ENCODE measurements around the gene DDX23. TPM values are rescaled to one million over a fixed set of nuclear protein-coding genes. Genes with fewer than 3 reads are reported as not detected.

The DDX23 gene
- total RNA-seq, 2 donors from 2014 or later: 81.4 to 122 TPM

- Mint-ChIP-seq H3K4me1 (peaks cover 5% of the 10 kb centered on the region), H3K27me3 (peaks cover 27% of the 10 kb centered on the region), H3K9me3 (no peaks in the 10 kb centered on the region), H3K36me3 (ENCODE audit: low read depth) (no peaks in the 10 kb centered on the region), H3K27ac (no peak overlapping the region), H3K4me3 (no peak overlapping the region)
- no peak for ATAC-seq (replicated peaks)
These were observed 68.5 kb downstream of the DDX23 start for GRCh38 chr12:48783432-48783831.

- Mint-ChIP-seq H3K4me3 (no peak overlapping the region), H3K27ac (no peak overlapping the region), H3K9me3 (no peaks in the 10 kb centered on the region), H3K27me3 (peaks cover 20% of the 10 kb centered on the region), H3K4me1 (peaks cover 3% of the 10 kb centered on the region), H3K36me3 (ENCODE audit: low read depth) (no peaks in the 10 kb centered on the region)
- no peak for ATAC-seq (replicated peaks)
These were observed 69.2 kb downstream of the DDX23 start for GRCh38 chr12:48782457-48783395.

DNA sequence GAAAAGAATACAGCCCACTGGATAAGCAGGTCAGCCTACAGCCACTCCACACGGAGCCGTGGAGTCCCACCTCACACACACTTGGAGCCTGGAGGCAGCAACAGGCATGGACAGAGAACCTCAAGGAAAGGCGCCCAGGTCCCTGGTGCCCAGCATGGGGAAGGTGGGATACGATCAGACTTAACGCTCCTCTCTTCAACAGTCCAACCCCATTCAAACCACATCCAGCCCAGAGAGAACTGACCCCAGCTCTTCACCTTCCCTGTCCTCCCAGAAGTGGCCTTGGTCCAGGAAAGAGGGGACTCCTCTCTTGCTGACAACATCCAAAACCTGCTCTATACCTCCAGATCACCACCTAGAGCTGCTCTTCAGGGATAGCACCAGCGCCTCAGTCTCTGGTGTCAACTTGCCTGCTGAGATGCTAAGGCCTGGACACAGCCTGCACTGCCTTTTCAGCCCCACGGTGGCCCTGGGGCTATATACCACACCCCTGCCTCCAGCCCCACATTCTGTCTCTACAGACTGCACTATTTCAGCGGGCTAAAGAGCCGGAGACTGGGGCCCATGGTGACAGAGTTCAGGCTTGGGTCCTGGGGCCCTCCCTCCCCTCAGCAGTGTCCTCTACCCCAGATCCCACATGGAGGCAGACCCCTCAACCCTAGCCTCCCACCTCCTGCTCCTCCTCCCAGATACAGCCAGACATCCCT, 70.1 kb downstream of the DDX23 start:
- no peak overlapping the region for H3K4me3 Mint-ChIP-seq
- peaks cover 13% of the 10 kb centered on the region for H3K27me3 Mint-ChIP-seq
- no peaks in the 10 kb centered on the region for H3K9me3 Mint-ChIP-seq
- no peak overlapping the region for H3K27ac Mint-ChIP-seq
- no peak for ATAC-seq (replicated peaks)
- no peaks in the 10 kb centered on the region for H3K4me1 Mint-ChIP-seq
- no peaks in the 10 kb centered on the region for H3K36me3 Mint-ChIP-seq (ENCODE audit: low read depth)

GRCh38 chr12:48780381-48781025, 71.5 kb downstream of the DDX23 start:
- peaks cover 6% of the 10 kb centered on the region for H3K27me3 Mint-ChIP-seq
- no peak overlapping the region for H3K27ac Mint-ChIP-seq
- H3K36me3 Mint-ChIP-seq (ENCODE audit: low read depth): no peaks in the 10 kb centered on the region
- no peaks in the 10 kb centered on the region for H3K9me3 Mint-ChIP-seq
- no peak for ATAC-seq (replicated peaks)
- H3K4me3 Mint-ChIP-seq: no peak overlapping the region
- H3K4me1 Mint-ChIP-seq: no peaks in the 10 kb centered on the region

GRCh38 chr12:48779869-48780268, 72.1 kb downstream of the DDX23 start:
- no peak for ATAC-seq (replicated peaks)
- Mint-ChIP-seq H3K9me3 (no peaks in the 10 kb centered on the region), H3K27me3 (peaks cover 2% of the 10 kb centered on the region), H3K4me3 (no peak overlapping the region), H3K4me1 (no peaks in the 10 kb centered on the region), H3K27ac (no peak overlapping the region), H3K36me3 (ENCODE audit: low read depth) (no peaks in the 10 kb centered on the region)

Other genes with a start within 250 kb of the DDX23 start
- 10 to 100 TPM; 46.7 to 54.3 TPM for gene KANSL2, start 169.9 kb downstream of the DDX23 start, total RNA-seq
- 10 to 100 TPM; 64.6 to 64.7 TPM for gene CCNT1, start 135.5 kb downstream of the DDX23 start, total RNA-seq
- under 1 TPM in 1 of 2 donors, not detected in 1; 0.24 TPM for gene ADCY6, start 63.1 kb downstream of the DDX23 start, total RNA-seq
- gene CACNB3, start 33.7 kb downstream of the DDX23 start, total RNA-seq: 10 to 100 TPM in 1 of 2 donors, 1 to 10 TPM in 1; 5.9 to 17.7 TPM
- gene RND1, start 13.7 kb upstream of the DDX23 start, total RNA-seq: 1 to 10 TPM; 2.5 to 4.2 TPM
- gene FKBP11, start 73.3 kb upstream of the DDX23 start, total RNA-seq: 100 to 1,000 TPM in 1 of 2 donors, 10 to 100 TPM in 1; 55.0 to 100 TPM
- gene ARF3, start 105.3 kb upstream of the DDX23 start, total RNA-seq: 100 to 1,000 TPM in 1 of 2 donors, 10 to 100 TPM in 1; 84.1 to 128 TPM
- gene WNT10B, start 119.6 kb upstream of the DDX23 start, total RNA-seq: under 1 TPM; 0.22 to 0.29 TPM
- not detected for gene WNT1, start 126.2 kb upstream of the DDX23 start, total RNA-seq
- gene DDN, start 147.2 kb upstream of the DDX23 start, total RNA-seq: 1 to 10 TPM in 1 of 2 donors, under 1 TPM in 1; 0.32 to 1.5 TPM
- 10 to 100 TPM; 47.1 to 62.7 TPM for gene PRKAG1, start 166.6 kb upstream of the DDX23 start, total RNA-seq
- 10 to 100 TPM; 66.8 to 78.6 TPM for gene KMT2D, start 208.6 kb upstream of the DDX23 start, total RNA-seq
- gene RHEBL1, start 217.8 kb upstream of the DDX23 start, total RNA-seq: 10 to 100 TPM; 12.2 to 19.3 TPM
- under 1 TPM; 0.26 to 0.42 TPM for gene DHH, start 242.6 kb upstream of the DDX23 start, total RNA-seq